GM18909 (cell line): Measurements from ENCODE around the gene IFIT3.
"Not testable (repeated sequence)": the region's sequence is repeated elsewhere in the genome, so short reads cannot be mapped to it uniquely, and the experiment has no call there.

ENCODE experiments used
- ATAC-seq: cut with Tn5 transposase; IDR thresholded peaks from one replicate; pipeline ENCODE4 v1.9.1; 2021; ENCODE audit warnings: mild to moderate bottlenecking; ENCODE audit not compliant: unreplicated experiment, poor library complexity

The IFIT3 gene

DNA sequence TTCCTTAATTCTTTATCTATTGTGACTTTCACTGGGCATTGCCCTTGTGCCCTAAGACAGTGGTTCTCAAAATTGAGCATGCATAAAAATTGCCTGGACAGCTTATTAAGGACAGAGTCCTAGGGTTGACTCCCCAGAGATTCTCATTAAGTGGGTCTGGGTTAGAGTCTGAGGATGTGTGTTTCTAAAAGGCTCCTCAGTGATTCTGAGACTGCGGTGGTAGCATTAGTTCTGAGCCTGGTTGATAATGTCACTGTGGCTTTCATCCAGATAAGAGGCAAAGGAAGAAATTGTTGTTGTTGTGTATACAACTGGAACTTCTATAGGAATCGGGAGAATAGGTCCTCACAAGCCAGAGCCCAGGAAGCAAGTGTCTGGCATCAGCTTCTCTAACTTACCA is 24.6 kb upstream of the IFIT3 start:
- no peak for ATAC-seq

DNA sequence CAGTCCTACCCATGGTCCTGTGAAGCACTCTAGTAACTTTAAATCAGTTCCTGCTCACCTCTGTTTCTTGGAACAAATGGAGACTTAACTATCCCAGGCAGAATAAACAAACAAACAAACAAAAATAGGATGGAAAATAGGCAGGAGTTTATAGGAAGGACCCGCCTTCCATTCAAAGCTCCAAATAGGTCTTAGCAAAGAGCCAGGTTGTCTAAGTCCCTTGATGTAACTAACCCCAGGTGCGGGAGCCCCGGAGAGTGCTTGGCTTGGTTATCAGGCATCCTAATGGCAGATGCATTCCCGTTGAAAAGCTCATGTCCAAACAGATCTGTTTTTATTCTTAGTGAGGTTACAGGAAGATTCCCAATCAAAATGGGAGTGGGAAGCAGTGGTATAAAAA is 23.8 kb upstream of the IFIT3 start:
- no peak for ATAC-seq

DNA sequence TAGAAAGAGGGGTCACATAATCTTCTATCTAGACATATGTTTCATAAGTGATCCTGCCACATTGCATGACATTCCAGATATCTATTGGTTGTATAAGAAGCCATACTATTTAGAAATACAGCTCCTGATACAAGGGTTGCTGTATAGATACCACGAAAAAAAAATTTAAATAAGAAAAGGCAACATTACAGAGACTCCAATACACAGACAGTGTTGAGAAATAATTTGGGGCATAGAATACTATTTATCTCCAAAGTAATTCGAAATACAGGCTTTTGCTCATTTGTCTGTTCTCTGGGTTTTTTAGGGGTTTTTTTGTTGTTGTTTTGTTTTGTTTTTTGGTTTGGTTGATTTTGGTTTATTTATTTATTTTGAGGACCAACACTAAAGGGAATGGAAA is 23.4 kb upstream of the IFIT3 start:
- ATAC-seq, result no peak

DNA sequence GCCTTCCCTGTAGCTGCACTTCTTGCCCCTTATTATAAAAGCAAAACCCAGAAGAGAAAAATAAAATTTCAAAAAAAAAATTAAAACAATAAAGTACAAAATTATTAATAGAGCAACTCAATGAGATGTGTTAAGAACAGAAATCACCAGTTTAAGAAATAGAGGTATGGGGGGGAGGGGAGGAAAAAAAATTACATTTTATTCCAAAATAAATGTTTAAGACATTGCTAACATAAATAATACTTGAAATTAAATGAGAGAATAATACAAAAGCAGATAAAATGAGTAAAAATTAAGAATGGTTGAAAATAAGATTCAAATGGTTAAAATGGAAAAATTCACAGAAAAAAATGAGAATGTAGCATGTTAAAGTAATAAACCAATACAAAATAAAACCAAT is 22.9 kb upstream of the IFIT3 start:
- no peak for ATAC-seq

- ATAC-seq, result no peak
Measured at GRCh38 chr10:89305766-89306433, 21.9 kb upstream of the IFIT3 start.

GRCh38 chr10:89306434-89307268 is 21.1 kb upstream of the IFIT3 start:
- ATAC-seq, result no peak

GRCh38 chr10:89307269-89307577 is 20.6 kb upstream of the IFIT3 start:
- ATAC-seq, result no peak

DNA sequence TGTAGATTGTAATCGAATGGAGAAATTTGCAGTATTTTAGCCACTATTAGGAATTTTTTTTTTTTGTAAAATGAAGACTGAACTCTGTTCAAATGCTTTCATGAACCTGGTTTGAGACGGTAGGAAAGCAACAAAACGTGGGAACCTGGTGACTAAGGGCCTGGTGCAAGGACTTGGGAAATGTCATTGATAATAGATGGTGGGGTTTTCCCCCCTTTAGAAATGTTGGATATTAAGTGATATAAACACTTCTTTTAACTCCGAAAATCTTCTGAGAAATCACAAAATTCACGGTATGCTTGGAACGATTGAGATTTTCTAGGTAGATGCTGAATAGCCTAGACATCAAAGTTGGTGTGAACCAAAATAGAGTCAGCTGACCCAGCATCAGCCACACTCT is 19.5 kb upstream of the IFIT3 start:
- no peak for ATAC-seq

DNA sequence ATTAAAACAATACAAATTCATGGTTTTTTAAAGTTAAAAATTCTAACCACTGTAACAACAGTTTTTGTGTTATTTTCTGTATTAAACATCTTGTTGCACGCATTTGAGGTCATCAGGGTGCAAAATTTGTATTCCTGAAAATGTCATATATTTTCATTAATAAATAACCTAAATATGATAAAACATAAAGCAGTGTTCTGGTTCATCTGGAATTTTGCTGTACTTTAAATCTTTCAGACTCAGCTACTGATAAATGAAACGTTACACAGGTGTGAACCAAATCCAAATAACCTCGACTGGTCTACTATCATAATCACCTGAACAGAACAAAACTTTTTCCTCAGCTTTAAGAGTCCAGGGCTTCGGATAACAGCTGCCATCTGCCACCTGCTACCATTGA is 19.1 kb upstream of the IFIT3 start:
- no peak for ATAC-seq

GRCh38 chr10:89309156-89310055 is 18.4 kb upstream of the IFIT3 start:
- ATAC-seq, result no peak

GRCh38 chr10:89310056-89310893 is 17.5 kb upstream of the IFIT3 start:
- no peak for ATAC-seq

- no peak for ATAC-seq
Measured at GRCh38 chr10:89312973-89313372, 14.8 kb upstream of the IFIT3 start.

- ATAC-seq, result no peak
Measured at GRCh38 chr10:89314676-89315075, 13.1 kb upstream of the IFIT3 start.

DNA sequence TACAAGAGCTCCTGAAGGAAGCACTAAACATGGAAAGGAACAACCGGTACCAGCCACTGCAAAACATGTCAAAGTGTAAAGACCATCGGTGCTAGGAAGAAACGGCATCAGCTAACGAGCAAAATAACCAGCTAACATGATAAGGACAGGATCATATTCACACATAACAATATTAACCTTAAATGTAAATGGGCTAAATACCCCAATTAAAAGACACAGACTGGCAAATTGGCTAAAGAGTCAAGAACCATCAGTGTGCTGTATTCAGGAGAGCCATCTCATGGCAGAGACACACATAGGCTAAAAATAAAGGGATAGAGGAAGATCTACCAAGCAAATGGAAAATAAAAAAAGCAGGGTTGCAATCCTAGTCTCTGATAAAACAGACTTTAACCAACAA is 9.8 kb upstream of the IFIT3 start:
- ATAC-seq, result not testable (repeated sequence)

GRCh38 chr10:89325081-89325480 is 2.7 kb upstream of the IFIT3 start:
- not testable (repeated sequence) for ATAC-seq

- not testable (repeated sequence) for ATAC-seq
Measured at GRCh38 chr10:89325856-89326255, 1.9 kb upstream of the IFIT3 start.

DNA sequence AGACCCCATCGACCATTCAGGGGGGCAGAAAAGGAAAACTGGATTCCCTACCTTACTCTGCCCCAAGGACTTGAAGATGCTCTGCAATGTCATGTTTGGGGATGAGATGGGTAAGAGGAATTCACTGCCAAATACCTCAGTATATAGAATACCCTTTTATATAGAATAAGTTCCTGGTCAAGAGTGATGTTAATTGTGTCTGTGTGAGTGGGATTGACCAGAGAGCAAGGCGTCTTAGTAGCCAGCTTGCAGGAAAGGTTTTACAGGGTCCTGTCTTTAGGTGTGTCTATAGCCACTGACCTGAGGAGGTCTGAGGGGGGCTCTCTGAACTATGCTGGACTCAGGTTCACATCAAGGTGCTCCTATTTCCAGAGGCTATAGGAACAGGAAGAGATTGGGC is 1.4 kb downstream of the IFIT3 start:
- no peak for ATAC-seq

GRCh38 chr10:89330014-89330413 is 2.2 kb downstream of the IFIT3 start:
- ATAC-seq, result not testable (repeated sequence)

DNA sequence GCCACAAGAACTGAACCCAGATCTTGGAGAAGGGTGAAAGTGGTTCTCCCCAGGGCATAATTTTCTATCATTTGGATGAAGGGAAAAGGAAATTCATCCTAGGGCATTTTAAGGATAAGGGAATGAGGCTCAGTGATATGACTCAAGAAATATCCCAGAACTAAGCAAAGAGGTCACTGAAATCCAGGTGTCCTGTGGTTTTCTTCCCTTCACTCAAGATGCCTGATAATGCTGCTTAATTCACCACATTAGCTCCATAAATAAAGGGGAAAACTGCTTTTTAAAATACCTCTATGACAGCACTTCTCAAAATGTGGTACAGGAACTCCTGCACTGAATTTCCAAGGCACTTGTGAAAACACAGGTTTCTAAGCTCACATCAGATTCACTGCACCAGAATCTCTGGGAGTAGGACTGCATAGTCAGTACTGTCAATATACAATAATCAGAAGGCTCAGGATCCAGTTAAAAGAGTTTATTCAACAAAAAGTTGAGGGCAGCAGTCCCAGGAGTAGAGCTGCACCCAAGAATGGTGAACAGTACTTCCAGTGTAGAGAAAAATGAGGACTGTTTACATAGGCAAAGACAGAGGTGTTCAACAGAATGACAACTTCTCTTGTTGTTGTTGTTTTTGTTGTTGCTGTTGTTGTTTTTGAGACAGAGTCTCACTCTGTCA is 2.9 kb downstream of the IFIT3 start:
- no peak for ATAC-seq
